Endometrial microvascular endothelial cells (primary cell): ENCODE data around the gene EDA. TPM values are rescaled to one million over a fixed set of nuclear protein-coding genes. Genes with fewer than 3 reads are reported as not detected.

ENCODE experiments used
- in situ Hi-C: cut with HindIII; loops from 2 replicates; pipeline ENCODE4 v1.10.0; 2017; ENCODE audit warnings: low sequenced_read_pairs, low pct_unique_long_range_greater_than_20kb; ENCODE audit errors: inconsistent ontology term
- total RNA-seq: library from RNA; depleted of rRNA; stranded (reverse); fragments of >200 nt; gene quantifications from one replicate; pipeline ENCODE4 v1.2.3, GENCODE V29; 2015; ENCODE audit errors: inconsistent ontology term

The EDA gene
- not detected for total RNA-seq

- in situ Hi-C loops: no loop called here
Measured at GRCh38 chrX:69615779-69616456, at the start of gene EDA. EDA (plus strand) TSS chrX:69616113.

- in situ Hi-C loops: no loop called here
Measured at GRCh38 chrX:69568828-69569227, 47.1 kb upstream of the EDA start.

- in situ Hi-C loops: no loop called here
Measured at GRCh38 chrX:69597399-69597798, 18.5 kb upstream of the EDA start.

- in situ Hi-C loops: no loop called here
Measured at GRCh38 chrX:69600182-69600581, 15.7 kb upstream of the EDA start.

- in situ Hi-C loops: no loop called here
Measured at GRCh38 chrX:69603566-69604194, 12.2 kb upstream of the EDA start.

GRCh38 chrX:69605521-69605920 is 10.4 kb upstream of the EDA start:
- in situ Hi-C loops: no loop called here

GRCh38 chrX:69607616-69608015 is 8.3 kb upstream of the EDA start:
- in situ Hi-C loops: no loop called here

- in situ Hi-C loops: no loop called here
Measured at GRCh38 chrX:69613946-69614345, 2.0 kb upstream of the EDA start.

GRCh38 chrX:69614886-69615285 is 1.0 kb upstream of the EDA start:
- in situ Hi-C loops: no loop called here

GRCh38 chrX:69615342-69615741 is 571 bp upstream of the EDA start:
- in situ Hi-C loops: no loop called here

- in situ Hi-C loops: no loop called here
Measured at GRCh38 chrX:69616457-69617203, 717 bp downstream of the EDA start.

- in situ Hi-C loops: no loop called here
Measured at GRCh38 chrX:69618803-69619202, 2.9 kb downstream of the EDA start.

- in situ Hi-C loops: no loop called here
Measured at GRCh38 chrX:69626129-69626528, 10.2 kb downstream of the EDA start.

GRCh38 chrX:69627744-69628143 is 11.8 kb downstream of the EDA start:
- in situ Hi-C loops: no loop called here

- in situ Hi-C loops: no loop called here
Measured at GRCh38 chrX:69630147-69630546, 14.2 kb downstream of the EDA start.

- in situ Hi-C loops: no loop called here
Measured at GRCh38 chrX:69664693-69665092, 48.8 kb downstream of the EDA start.

- in situ Hi-C loops: no loop called here
Measured at GRCh38 chrX:69670001-69670555, 54.2 kb downstream of the EDA start.

- in situ Hi-C loops: no loop called here
Measured at GRCh38 chrX:69674891-69675290, 59.0 kb downstream of the EDA start.

- in situ Hi-C loops: no loop called here
Measured at GRCh38 chrX:69705818-69706217, 89.9 kb downstream of the EDA start.

- in situ Hi-C loops: no loop called here
Measured at GRCh38 chrX:69718102-69718501, 102.2 kb downstream of the EDA start.
